ENCODE results near the gene C2CD2. TPM values are rescaled to one million over a fixed set of nuclear protein-coding genes. Genes with fewer than 3 reads are reported as not detected.

The C2CD2 gene
- total and polyA plus RNA-seq, 10 of the 15 experiments (the other 5 are each of a cell fraction or from before 2014, with no cell fraction given), result 2.2 to 30.9 (median 9.9) TPM

GRCh38 chr21:41966041-41966833, 12.4 kb upstream of the C2CD2 start:
- no peak for DNase-seq (ENCODE audit: low read depth, low spot score)
- ChIA-PET CTCF (interaction anchor here (0.7 to 1.0 kb wide), 3 partner anchors 149 to 354 kb away, joined by 3 read pairs; no protein-coding TSS in a partner anchor), POLR2A (no interaction called here), SMC1A (ENCODE audit: uncharacterized antibody, unreplicated experiment) (interaction anchor here (1.3 to 1.7 kb wide), 2 partner anchors 11 to 26 kb away, joined by 3 read pairs; no protein-coding TSS in a partner anchor), RAD21 (ENCODE audit: unreplicated experiment) (no interaction called here)
- H3K79me2 ChIP-seq (ENCODE audit: control insufficient read depth, insufficient read depth, low read length), result no peaks in the 10 kb centered on the region
- BruUV-seq (replicated peaks), result no TSS peak
- no peak overlapping the region for H3K4me2 ChIP-seq (ENCODE audit: control insufficient read depth, insufficient read depth)
- H3K9ac ChIP-seq (ENCODE audit: control insufficient read depth, insufficient read depth, low read length), result no peak overlapping the region
- peaks cover 2% of the 10 kb centered on the region in 2 experiments; a peak in 3 of 4 replicates for H3K27me3 ChIP-seq (replicated peaks in 1 of 2; ENCODE audit: control insufficient read depth in 2 of 2, insufficient read depth in 2 of 2, low read length in 1 of 2)
- no peaks in the 10 kb centered on the region for H3K4me1 ChIP-seq (ENCODE audit: control insufficient read depth, insufficient read depth, low read length)
- no peak overlapping the region for H2AFZ ChIP-seq (ENCODE audit: control insufficient read depth, low read depth, low read length)
- intact Hi-C loops (cut with micrococcal nuclease; ENCODE audit: unreplicated experiment), result no loop called here
- H3K27ac ChIP-seq (ENCODE audit: control insufficient read depth, insufficient read depth), result no peak overlapping the region
- in situ Hi-C loops (cut with MboI), result no loop called here
- 59% methylated on average over 11 of the region's 11 CpGs for WGBS (ENCODE audit: insufficient coverage, insufficient replicate concordance, low lambda C conversion rate, missing lambda C conversion rate)
- no peak overlapping the region for H3K4me3 ChIP-seq
- no peak for ATAC-seq
- no peak for FAIRE-seq
- H3K36me3 ChIP-seq (ENCODE audit: control insufficient read depth in 2 of 2, insufficient read depth in 2 of 2, low read length in 1 of 2), result no peaks in the 10 kb centered on the region
- H4K20me1 ChIP-seq (ENCODE audit: control insufficient read depth, insufficient read depth), result no peaks in the 10 kb centered on the region
- TF ChIP-seq ZNF24 (IDR thresholded peaks at IDR 0.05) (0 out of 2 replicates have a peak, but pooled peaks have one; percentile 51), BCLAF1 (IDR thresholded peaks at IDR 0.05) (no peak)
- TF ChIP-seq, protein P1, sequence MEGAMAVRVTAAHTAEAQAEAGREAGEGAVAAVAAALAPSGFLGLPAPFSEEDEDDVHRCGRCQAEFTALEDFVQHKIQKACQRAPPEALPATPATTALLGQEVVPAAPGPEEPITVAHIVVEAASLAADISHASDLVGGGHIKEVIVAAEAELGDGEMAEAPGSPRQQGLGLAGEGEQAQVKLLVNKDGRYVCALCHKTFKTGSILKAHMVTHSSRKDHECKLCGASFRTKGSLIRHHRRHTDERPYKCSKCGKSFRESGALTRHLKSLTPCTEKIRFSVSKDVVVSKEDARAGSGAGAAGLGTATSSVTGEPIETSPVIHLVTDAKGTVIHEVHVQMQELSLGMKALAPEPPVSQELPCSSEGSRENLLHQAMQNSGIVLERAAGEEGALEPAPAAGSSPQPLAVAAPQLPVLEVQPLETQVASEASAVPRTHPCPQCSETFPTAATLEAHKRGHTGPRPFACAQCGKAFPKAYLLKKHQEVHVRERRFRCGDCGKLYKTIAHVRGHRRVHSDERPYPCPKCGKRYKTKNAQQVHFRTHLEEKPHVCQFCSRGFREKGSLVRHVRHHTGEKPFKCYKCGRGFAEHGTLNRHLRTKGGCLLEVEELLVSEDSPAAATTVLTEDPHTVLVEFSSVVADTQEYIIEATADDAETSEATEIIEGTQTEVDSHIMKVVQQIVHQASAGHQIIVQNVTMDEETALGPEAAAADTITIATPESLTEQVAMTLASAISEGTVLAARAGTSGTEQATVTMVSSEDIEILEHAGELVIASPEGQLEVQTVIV (IDR thresholded peaks at IDR 0.05; ENCODE audit: borderline replicate concordance, partially characterized antibody), result no peak
- no peaks in the 10 kb centered on the region; the same call in 2 of the 3 replicates for H3K9me3 ChIP-seq (replicated peaks; ENCODE audit: control insufficient read depth, insufficient read depth, low read length)

Data from GM12878 (cell line).